HEK293T (cell line): Measurements from ENCODE around the gene KCNJ3.

Source experiments
- CTCF ChIA-PET: fragments of 350-600 bp; formaldehyde crosslinking; extraction: SDS; loops from one replicate; lab custom pipeline; 2021; ENCODE audit warnings: antibody characterized with exemption, inconsistent platforms; lab: Yijun Ruan, JAX
- POLR2A ChIA-PET: fragments of 350-600 bp; formaldehyde crosslinking; extraction: SDS; loops from one replicate; lab custom pipeline; 2020; ENCODE audit warnings: antibody characterized with exemption, inconsistent platforms; lab: Yijun Ruan, JAX
- DNase-seq: peaks from one replicate; pipeline ENCODE4 v3.0.0; 2012; ENCODE audit warnings: mixed read lengths; ENCODE audit errors: extremely low spot score
- ARNT ChIP-seq: fragments of 450-650 bp; IDR thresholded peaks from 2 replicates; pipeline ENCODE4 v1.6.1; 2017; ENCODE audit warnings: mild to moderate bottlenecking
- BHLHE40 ChIP-seq: fragments of 450-650 bp; IDR thresholded peaks from 2 replicates; pipeline ENCODE4 v1.6.1; 2016; ENCODE audit warnings: mild to moderate bottlenecking, moderate library complexity, borderline replicate concordance
- CTBP1 ChIP-seq: fragments of 450-650 bp; IDR thresholded peaks from 2 replicates; pipeline ENCODE4 v1.6.1; 2016; ENCODE audit warnings: borderline replicate concordance
- ELF4 ChIP-seq: fragments of 450-650 bp; IDR thresholded peaks from 2 replicates; pipeline ENCODE4 v1.6.1; 2017; ENCODE audit warnings: antibody characterized with exemption
- FOXA1 ChIP-seq: fragments of 450-650 bp; IDR thresholded peaks from 2 replicates; pipeline ENCODE4 v1.6.1; 2016; ENCODE audit warnings: mild to moderate bottlenecking
- FOXK2 ChIP-seq: fragments of 450-650 bp; IDR thresholded peaks from 2 replicates; pipeline ENCODE4 v1.6.1; 2016; ENCODE audit warnings: mild to moderate bottlenecking
- FOXM1 ChIP-seq: fragments of 450-650 bp; IDR thresholded peaks from 2 replicates; pipeline ENCODE4 v1.6.1; 2017; ENCODE audit warnings: mild to moderate bottlenecking, borderline replicate concordance
- HDGF ChIP-seq: fragments of 450-650 bp; IDR thresholded peaks from 2 replicates; pipeline ENCODE4 v1.6.1; 2017; ENCODE audit warnings: antibody characterized with exemption, borderline replicate concordance
- L3MBTL2 ChIP-seq: fragments of 450-650 bp; conservative IDR thresholded peaks from 2 replicates; pipeline ENCODE4 v1.6.1; 2016; ENCODE audit warnings: mild to moderate bottlenecking
- LEF1 ChIP-seq: fragments of 450-650 bp; IDR thresholded peaks from 2 replicates; pipeline ENCODE4 v1.6.1; 2017; ENCODE audit warnings: mild to moderate bottlenecking, borderline replicate concordance
- NFRKB ChIP-seq: fragments of 450-650 bp; IDR thresholded peaks from 2 replicates; pipeline ENCODE4 v1.6.1; 2016; ENCODE audit warnings: mild to moderate bottlenecking, moderate library complexity
- SP1 ChIP-seq: fragments of 450-650 bp; IDR thresholded peaks from 2 replicates; pipeline ENCODE4 v1.6.1; 2017
- SUZ12 ChIP-seq: fragments of 450-650 bp; IDR thresholded peaks from 2 replicates; pipeline ENCODE4 v1.6.1; 2016; ENCODE audit warnings: mild to moderate bottlenecking
- TARDBP ChIP-seq: fragments of 450-650 bp; IDR thresholded peaks from 2 replicates; pipeline ENCODE4 v1.6.1; 2016
- ZNF384 ChIP-seq: fragments of 450-650 bp; IDR thresholded peaks from 2 replicates; pipeline ENCODE4 v1.6.1; 2016
- TF ChIP-seq, protein P1 (sequence below): fragments of 450-650 bp; IDR thresholded peaks from 2 replicates; pipeline ENCODE4 v1.6.1; 2016

The KCNJ3 gene

DNA sequence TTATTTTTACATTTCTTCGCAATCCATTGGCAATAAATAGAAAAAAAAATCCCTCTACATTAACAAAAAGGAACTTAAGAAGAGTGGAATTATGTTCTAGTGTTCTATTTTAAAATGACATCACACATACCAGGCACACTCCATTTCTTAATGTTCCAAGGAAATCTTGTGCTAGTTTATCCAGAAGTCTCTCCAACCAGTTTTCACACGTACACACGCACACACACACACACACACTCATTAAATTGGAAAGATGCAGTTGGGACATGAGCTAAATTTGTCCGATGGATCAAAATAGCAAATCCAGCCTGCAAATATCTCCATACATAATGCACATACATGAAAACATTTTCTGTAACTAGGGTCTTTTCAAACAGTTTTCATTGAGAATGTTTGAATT lies 78.3 kb downstream of the KCNJ3 start:
- no peak for DNase-seq
- POLR2A ChIA-PET = no interaction called here
- TF ChIP-seq ELF4 = no peak
- no peak for TF ChIP-seq FOXK2
- no peak for TF ChIP-seq CTBP1
- no peak for TF ChIP-seq FOXM1
- TF ChIP-seq TARDBP = no peak
- TF ChIP-seq, protein P1, sequence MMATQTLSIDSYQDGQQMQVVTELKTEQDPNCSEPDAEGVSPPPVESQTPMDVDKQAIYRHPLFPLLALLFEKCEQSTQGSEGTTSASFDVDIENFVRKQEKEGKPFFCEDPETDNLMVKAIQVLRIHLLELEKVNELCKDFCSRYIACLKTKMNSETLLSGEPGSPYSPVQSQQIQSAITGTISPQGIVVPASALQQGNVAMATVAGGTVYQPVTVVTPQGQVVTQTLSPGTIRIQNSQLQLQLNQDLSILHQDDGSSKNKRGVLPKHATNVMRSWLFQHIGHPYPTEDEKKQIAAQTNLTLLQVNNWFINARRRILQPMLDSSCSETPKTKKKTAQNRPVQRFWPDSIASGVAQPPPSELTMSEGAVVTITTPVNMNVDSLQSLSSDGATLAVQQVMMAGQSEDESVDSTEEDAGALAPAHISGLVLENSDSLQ = no peak
- no peak for TF ChIP-seq L3MBTL2
- TF ChIP-seq ZNF384 = no peak
- no peak for TF ChIP-seq ARNT
- TF ChIP-seq BHLHE40 = no peak
- TF ChIP-seq LEF1 = no peak
- no peak for TF ChIP-seq HDGF
- no peak for TF ChIP-seq SUZ12
- TF ChIP-seq NFRKB = no peak
- CTCF ChIA-PET = no interaction called here

DNA sequence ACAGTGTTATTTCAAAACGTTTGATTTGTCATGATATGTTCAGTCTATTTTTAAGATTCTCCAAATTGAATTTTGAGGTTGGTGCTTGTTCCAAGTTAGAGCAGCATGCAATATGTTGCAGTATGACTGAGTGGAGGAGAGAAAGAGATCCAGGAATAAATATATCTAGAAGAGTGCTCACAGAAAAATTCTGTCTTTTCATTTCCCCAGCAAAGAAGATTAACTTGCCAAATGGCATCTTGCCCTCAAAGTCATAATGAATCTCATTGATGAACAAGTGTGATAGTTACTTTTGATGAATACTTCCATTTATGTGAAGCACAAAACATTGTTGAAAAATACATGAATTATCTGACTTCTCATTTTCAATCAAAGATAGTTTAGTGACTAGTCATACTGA lies 95.9 kb downstream of the KCNJ3 start:
- TF ChIP-seq BHLHE40 = no peak
- no peak for TF ChIP-seq FOXK2
- TF ChIP-seq TARDBP = no peak
- TF ChIP-seq FOXA1 = no peak
- no peak for TF ChIP-seq ARNT
- TF ChIP-seq SP1 = no peak
- no peak for TF ChIP-seq LEF1
- TF ChIP-seq SUZ12 = no peak
- TF ChIP-seq L3MBTL2 = no peak
- TF ChIP-seq, protein P1 = no peak
- TF ChIP-seq FOXM1 = no peak
- TF ChIP-seq ZNF384 = no peak
- no peak for TF ChIP-seq HDGF
- CTCF ChIA-PET = no interaction called here
- no peak for DNase-seq
- POLR2A ChIA-PET = no interaction called here

DNA sequence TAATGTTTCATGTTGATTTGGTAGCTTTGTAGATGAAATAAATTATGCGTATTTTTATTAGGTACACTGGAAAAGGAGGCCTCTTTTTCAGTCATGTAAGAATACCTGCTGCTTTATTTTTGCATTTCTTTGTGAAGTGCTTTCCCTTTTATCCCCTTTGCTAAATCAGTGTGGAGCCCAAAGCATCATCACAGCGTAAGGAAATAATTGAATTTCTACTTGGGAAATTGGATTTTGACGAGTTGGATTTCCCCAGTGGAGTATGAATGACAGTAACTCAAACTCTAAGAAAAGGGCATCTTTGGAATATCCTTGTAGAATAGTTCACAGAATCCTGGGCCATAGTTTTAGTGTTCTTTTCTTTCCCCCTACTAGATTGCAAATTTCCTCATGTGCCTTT lies 97.2 kb downstream of the KCNJ3 start:
- ChIA-PET CTCF (no interaction called here), POLR2A (no interaction called here)
- no peak for TF ChIP-seq FOXA1
- no peak for TF ChIP-seq ZNF384
- TF ChIP-seq SP1 = no peak
- no peak for TF ChIP-seq LEF1
- TF ChIP-seq HDGF = no peak
- no peak for TF ChIP-seq FOXM1
- TF ChIP-seq ARNT = no peak
- TF ChIP-seq CTBP1 = no peak
- TF ChIP-seq ELF4 = no peak
- no peak for TF ChIP-seq BHLHE40
- TF ChIP-seq FOXK2 = no peak
- no peak for TF ChIP-seq SUZ12
- TF ChIP-seq NFRKB = no peak
- no peak for TF ChIP-seq L3MBTL2
- no peak for TF ChIP-seq TARDBP
- TF ChIP-seq, protein P1 = no peak
- DNase-seq = no peak

DNA sequence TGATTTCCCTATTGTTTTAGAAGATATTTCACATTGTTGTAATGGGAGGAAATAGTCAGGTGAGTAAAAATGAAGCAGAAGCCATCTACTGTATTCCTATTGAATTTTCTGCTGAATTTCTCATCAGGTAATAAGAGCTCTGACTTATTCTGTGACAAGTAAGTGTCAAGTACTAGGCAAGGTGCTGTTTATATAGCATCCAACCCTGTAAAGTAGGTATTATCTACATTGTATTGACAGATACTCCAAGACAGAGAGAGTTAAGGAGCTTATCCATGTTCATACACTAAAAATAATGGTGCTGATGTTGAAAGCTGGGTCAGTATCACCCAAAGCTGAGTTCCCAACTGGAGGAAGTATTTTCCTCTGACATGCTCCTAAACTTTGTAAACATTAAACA lies 106.0 kb downstream of the KCNJ3 start:
- DNase-seq = no peak
- TF ChIP-seq SP1 (no peak), L3MBTL2 (no peak), LEF1 (no peak), SUZ12 (no peak), FOXK2 (no peak), NFRKB (no peak), ARNT (no peak), ELF4 (no peak), FOXM1 (no peak), TARDBP (no peak), CTBP1 (no peak), BHLHE40 (no peak)
- TF ChIP-seq, protein P1 = no peak
- CTCF ChIA-PET = no interaction called here
- POLR2A ChIA-PET = no interaction called here

DNA sequence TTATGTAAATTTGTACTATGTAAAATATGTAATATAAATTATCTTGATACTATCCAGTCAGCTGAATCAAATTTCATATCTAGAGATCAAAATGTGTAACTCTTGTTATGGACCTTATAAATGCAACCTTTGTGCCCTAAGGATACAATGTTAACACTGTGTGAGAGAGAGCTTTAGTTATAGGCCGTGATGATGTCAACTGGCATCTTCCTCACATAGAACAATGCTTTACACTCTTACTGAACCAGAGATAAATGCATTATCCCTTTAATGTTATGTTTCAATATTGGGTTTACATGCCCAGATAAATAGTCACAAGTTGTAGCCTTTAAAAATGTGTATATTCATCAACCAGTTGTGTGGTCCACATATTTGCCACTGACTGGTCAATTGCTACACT lies 115.1 kb downstream of the KCNJ3 start:
- POLR2A ChIA-PET = no interaction called here
- TF ChIP-seq FOXK2 = no peak
- no peak for DNase-seq
- CTCF ChIA-PET = no interaction called here

DNA sequence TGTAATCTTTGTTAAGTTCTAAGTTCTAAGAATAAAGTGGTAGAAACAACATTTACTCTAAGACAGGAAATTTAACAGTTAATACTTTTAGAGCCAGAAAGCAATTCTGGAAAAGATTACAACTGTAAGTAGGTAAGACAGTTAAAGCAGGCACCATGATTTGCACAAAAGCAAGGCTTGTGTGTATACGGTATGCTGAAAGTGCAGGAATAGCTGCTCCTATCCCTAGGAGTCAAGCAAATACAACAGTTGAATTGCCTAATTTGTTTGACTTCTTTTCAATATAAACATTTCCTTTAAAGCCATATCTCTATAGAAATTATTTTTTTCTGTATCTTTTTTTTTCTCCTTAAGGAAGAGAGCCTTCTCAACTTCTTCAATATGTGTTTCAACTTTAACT lies 116.4 kb downstream of the KCNJ3 start:
- ChIA-PET CTCF (no interaction called here), POLR2A (no interaction called here)
- TF ChIP-seq HDGF (no peak), ZNF384 (no peak), ELF4 (no peak), SP1 (no peak), FOXK2 (no peak)
- no peak for DNase-seq

DNA sequence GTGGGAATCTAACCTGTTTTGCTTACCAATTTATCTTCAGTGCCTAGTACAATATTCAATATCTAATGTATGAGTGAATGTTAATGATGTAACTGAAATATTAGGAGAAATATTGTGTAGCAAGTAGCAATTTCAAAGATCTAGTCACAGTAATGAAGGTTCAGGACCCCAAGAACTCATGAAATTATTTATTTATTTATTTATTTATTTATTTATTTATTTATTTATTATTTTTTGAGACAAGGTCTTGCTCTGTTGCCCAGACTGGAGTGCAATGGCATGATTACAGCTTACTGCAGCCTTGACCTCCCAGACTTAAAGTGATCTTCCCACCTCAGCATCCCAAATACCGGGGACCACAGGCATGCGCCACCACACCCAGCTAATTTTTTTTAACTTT lies 126.9 kb downstream of the KCNJ3 start:
- TF ChIP-seq ZNF384 = no peak
- POLR2A ChIA-PET = no interaction called here
- CTCF ChIA-PET = no interaction called here
- no peak for DNase-seq
